Measurements from ENCODE around the gene CPZ.

- TF ChIP-seq POLR2A (IDR thresholded peaks at IDR 0.05; ENCODE audit: low read depth, low read length) (no peak), POLR2AphosphoS5 (IDR thresholded peaks at IDR 0.05; ENCODE audit: low read depth, low read length) (no peak), TAF1 (IDR thresholded peaks at IDR 0.05; ENCODE audit: low read depth, low read length) (no peak)
Measured at GRCh38 chr4:8648816-8649630, 56.5 kb downstream of the CPZ start.
